GM21786 (cell line): ENCODE measurements around the gene TYMP.
"Not testable (repeated sequence)": the region's sequence is repeated elsewhere in the genome, so short reads cannot be mapped to it uniquely, and the experiment has no call there.

Experiments
- ATAC-seq: cut with Tn5 transposase; IDR thresholded peaks from one replicate; pipeline ENCODE4 v1.9.1; 2021; ENCODE audit not compliant: unreplicated experiment

The TYMP gene

DNA sequence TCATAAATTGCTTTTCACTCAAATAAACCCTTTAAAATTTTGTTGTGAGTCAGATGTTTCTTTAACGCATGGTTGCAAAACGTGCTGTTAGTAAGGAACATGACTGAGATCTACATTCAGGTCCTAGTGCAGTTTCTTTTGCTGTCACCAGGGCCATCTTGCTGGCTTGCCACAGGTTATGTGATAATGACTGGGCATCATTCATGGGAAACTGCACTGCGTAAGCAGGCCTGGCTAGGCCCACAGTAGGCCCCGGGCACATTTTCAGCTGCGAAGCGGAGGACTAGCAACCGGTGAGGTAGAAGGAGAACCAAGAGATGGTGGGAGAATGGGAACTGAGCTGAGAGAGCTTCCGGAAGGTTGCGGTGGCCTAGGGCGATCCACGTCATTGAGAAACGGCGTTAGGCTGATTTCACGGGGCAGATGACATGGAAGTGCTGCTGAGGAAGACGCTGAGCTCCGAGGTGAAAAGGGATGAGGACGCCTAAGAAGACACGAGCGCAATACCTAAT, 12.7 kb upstream of the TYMP start:
- ATAC-seq, result no peak

DNA sequence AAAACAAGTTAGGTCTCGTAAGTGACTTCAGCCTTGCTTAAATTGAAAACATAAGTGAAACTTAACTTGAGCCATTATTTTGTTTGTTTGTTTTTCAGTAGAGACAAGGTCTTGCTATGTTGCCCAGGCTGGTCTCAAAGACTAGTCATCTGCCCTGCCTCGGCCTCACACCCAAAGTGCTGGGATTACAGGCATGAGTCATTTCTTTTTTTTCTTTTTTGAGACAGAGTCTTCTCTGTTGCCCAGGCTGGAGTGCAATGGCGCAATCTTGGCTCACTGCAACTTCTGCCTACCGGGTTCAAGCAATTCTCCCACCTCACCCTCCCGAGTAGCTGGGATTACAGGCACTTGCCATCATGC, 11.8 kb upstream of the TYMP start:
- ATAC-seq, result not testable (repeated sequence)

DNA sequence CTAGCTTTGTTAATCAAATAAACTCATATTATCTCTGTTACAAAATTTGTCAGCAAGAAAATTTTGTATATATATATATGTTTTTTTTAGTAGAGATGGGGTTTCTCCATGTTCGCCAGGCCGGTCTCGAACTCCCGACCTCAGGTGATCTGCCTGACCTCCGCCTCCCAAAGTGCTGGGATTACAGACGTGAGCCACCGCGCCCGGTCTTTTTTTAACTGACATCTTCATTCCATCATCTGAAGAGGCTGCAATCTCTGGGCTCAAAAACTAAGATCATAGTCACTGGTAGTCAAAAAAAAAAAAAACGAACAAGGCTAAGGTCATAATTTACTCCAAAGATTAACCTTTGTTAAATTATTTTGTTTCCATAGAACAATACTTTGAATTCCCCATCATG, 10.6 kb upstream of the TYMP start:
- no peak for ATAC-seq

DNA sequence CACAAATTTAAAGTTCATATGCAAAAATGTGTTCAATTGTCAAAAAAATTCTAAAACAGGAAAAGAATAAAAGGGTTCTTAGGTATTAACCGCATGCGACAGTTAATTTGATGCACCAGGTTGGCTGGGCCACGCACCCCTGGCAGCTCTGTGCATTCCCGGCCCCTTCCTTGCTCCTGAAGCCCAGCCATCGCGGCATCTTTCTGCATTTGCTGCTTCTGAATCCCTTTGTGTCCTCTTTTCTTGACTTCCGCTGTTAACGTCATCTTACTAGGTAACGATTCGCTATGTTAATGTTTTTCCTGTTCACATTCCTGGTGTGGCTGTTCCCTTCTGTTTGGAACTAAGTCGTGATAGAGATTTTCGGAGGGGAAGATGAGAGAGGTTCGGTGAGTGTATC, 8.0 kb upstream of the TYMP start:
- ATAC-seq, result no peak

DNA sequence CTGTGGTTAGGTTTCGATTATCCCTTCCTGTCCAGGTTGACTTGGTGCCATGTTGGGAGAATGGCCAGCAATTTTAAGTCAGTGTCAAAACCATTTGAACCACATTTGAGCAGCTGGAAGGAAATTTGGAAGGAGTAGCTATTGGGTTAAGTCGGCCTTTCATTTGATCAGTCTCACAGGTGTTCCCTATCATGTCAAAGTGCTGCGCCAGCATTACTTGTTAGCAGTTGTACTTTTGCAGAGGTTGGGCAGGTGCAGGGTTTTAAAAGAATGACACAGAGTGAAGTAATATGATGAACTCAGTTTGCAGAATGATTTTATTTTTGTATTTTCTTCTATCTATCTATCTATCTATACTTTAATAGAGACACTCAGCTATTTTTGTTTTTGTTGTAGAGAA, 6.4 kb upstream of the TYMP start:
- ATAC-seq, result no peak

DNA sequence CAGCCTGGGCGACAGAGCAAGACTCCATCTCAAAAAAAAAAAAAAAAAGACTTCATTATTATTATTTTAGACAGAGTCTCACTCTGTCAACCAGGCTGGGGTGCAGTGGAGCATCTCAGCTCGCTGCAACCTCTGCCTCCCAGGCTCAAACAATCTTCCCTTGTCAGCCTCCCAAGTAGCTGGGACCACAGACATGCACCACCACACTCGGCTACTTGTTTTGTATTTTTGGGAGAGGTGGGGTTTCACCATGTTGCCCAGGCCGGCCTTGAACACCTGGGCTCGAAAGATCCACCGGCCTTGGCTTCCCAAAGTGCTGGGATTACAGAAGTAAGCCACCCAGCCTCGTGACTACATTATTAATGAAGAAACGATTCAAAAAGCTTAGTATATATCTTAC, 5.3 kb upstream of the TYMP start:
- ATAC-seq, result no peak

DNA sequence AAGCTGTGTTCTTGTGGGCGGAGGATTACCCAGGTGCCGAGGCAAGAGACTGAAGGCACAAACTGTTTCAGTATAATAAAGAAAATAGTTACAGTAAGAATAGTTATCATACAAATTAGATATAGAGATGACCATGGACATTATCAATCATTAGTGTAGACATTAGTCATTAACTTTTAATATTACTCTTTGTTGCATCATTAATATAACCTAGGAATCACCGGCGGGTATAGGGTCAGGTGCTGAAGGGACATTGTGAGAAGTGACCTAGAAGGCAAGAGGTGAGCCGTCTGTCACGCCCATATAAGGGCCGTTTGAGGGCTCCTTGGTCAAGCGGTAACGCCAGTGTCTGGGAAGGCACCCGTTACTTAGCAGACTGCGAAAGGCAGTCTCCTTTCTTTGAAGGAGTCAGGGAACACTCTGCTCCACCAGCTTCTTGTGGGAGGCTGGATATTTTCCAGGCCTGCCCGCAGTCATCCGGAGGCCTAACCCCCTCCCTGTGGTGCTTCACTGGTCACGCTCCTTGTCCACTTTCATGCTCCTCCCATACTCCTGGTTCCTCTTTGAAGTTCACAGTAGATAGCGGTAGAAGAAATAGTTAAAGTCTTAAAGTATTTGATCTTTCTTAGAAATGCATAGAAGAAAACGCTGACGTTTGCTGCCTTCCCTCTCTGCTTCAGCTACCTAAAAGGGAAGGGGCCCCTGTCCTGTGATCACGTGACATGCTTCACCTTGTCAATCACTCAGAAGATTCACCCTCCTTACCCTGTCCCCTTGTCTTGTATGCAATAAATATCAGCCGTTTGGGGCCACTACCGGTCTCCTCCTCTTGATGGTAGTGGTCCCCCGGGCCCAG, 4.3 kb upstream of the TYMP start:
- ATAC-seq, result not testable (repeated sequence)

DNA sequence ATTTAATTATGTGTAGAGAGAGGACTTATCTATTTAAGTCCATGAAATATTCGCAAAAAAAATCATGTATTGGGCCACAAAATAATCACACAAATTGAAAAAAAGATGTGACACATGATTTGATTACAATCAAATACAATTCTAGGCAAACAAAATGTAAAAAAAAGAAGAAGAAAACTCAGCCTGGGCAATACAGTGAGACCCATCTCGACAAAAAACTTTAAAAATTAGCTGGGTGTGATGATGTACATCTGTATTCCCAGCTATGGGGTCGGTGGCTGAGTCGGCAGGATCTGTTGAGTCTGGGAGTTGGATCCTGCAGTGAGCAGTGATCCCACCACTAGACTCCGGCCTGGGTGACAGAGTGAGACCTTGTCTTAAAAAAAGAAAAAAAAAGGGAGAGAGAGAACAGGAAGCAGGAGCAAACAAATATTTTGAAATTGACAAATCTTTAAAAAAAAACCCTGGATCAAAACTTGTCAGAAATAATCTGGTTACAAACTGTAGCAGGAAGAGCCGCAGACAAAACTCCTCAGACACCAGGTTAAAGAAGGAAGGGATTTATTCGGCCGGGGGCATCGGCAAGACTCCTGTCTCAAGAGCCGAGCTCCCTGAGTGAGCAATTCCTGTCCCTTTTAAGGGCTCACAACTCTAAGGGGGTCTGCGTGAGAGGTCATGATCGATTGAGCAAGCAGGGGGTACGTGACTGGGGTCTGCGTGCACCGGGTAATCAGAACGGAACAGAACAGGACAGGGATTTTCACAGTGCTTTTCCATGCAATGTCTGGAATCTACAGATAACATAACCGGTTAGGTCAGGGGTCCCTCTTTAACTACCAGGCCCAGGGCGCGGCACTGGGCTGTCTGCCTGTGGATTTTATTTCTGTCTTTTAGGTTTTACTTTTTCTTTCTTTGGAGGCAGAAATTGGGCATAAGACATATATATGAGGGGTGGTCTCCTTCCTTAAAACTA, 3.3 kb upstream of the TYMP start:
- no peak for ATAC-seq

DNA sequence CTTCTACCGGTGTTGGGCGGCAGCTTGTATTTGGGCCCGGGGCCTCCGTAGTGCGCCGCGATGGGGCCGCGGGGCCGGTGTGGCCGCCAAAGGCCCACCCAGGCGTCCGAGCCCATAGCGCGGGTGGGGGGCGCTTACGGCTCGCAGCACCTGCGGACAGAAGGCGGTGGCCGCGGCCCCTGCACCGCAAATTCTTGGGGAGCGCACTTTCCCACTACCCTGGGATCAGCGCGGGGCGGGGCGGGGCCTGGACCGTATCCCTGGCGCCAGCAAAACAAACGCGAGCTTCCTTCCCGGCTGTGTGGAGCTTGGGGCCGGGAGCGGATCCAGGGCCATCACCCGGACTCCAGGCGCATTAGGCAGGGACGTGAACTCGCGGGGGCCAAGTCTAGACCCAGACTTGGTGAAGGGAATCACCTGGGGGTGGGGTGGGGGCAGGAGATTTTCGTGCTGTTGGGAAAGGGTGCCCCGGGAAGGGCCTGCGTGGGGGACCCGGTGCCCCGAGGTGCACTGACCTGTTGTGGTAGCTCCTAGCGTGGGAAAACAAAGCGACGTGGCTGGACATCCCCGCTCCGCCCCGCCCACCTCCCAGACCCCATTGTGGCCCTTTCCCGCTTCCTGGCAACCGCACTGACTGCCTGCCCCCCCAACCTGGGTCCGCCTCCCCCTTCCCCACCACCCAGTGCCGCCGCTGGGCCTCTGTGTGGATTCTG, 2.3 kb upstream of the TYMP start:
- ATAC-seq, result no peak

DNA sequence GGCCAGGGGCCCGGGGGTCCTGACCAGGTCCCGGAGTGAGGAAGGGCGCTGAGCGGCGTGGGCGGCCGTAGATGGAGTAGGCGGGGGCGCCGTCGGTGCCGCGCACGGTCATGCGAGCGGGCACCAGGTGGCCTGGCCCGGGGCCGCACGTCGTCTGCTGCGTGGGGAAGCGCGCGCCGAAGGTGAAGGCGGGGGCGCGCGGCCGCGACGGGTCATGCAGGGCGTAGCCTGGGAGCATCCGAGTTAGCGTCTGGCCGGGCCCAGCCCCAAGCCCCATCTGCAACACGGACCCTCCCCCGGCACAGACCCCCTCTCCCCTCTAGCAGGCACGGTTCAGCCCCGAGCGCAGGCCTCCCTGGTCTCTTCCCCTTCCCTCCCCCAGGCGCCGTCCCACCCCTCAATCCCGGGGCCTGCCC, 1.7 kb upstream of the TYMP start:
- ATAC-seq, result no peak

DNA sequence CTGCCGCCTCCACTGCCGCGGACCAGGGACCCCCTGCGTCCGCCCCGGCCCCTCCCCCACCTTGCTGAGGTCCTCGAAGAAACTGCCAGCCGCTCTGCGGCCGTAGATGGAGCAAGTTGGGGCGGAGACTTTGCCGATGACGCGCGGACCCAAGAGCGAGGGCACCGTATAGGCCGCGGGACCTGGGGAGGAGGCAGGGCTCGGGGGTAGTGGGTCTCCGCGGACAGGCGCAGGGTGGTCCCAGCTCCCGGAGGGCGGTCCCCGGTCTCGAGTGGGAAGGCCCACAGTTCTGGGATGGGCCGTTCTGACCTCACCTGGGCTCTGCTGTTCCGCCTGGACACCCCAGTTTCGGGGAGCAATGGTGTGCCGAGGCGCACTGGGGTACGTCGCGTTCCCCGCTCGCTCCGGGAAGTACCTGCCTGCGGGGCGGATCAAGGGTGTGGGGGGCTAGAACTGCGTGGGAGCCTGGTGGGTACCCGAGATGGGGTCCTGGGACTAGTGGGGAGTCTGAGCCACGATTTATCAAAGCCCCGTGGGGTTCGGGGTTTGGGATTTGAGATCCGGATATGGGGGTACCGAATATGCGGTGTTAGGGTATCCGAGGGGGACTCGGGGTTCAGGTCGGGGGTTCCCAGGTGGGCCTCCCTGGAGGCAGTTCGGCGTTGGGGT, 1.2 kb upstream of the TYMP start:
- ATAC-seq, result peak; percentile 22

DNA sequence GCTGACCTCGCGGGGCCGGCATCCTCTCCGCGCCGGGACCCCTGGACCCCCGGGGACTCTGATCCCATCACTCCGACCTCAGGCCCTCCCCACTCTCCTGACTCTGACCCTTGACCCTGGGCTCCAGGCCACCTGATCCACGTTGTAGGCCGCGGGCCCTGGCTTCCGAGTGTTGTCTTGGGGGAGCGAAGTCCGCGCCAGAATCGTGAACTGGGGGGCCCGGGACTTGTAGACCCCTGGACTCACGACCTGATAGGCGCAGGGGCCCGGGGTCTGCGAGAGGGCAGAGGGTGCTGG, 716 bp upstream of the TYMP start:
- ATAC-seq, result no peak

DNA sequence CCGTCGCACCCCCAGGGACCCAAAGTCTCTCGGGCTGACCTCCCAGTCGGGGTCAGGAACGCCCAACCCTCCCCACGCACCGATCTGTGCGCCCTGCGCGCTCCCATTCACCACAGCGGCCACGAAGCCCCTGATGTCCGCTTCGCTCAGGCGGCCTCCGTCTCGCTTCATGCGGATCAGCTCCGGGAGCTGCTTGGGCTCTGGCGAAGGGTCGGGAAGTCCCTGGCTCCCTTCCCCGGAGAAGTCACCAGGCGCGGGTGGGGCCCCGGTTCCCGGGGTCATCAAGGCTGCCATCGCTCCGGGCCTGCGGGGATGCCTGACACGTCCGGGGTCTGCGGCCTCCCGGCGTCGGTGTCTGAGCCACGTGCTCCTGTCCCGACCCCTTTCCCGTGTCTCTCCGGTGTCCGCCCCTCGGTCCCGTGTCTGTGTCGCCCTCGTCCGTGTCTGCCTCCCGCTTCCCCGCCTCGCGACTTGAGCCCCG, 356 bp downstream of the TYMP start:
- no peak for ATAC-seq

DNA sequence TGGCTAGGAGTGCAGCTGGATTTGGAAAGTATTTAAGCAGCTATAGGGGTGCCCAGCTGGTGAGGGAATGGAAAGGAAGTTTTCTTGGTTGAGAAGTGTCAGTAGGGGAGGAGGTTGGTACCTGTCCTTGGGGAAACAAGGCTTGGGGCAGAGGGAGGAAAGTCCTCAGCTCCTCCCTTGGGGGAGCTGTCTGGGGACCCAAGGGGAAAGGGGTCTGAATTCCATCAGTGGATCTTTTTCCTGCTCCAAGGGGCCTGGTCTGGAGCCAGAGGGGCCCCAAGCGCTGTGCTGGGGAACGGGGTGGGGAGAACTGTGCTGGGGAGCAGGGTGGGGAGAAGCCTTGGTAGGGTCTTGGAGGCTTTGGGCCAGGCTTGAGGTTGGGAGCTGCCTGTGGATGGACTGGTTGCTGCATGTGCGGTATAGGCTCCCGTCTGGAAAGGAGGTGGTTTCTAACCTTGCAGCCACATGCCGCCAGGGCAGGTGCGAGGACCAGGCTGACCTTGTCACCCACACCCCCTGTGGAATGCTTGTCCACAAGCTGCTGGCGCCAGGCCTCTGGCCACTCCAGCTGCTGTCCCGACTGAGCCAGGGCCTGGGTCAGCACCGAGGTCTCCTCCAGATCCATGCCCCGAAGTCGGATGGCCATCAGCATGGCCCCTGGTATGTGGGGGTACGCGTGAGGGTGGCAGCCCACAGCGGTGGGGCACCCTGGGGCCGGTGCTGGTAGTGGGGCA, 963 bp downstream of the TYMP start:
- ATAC-seq, result no peak

DNA sequence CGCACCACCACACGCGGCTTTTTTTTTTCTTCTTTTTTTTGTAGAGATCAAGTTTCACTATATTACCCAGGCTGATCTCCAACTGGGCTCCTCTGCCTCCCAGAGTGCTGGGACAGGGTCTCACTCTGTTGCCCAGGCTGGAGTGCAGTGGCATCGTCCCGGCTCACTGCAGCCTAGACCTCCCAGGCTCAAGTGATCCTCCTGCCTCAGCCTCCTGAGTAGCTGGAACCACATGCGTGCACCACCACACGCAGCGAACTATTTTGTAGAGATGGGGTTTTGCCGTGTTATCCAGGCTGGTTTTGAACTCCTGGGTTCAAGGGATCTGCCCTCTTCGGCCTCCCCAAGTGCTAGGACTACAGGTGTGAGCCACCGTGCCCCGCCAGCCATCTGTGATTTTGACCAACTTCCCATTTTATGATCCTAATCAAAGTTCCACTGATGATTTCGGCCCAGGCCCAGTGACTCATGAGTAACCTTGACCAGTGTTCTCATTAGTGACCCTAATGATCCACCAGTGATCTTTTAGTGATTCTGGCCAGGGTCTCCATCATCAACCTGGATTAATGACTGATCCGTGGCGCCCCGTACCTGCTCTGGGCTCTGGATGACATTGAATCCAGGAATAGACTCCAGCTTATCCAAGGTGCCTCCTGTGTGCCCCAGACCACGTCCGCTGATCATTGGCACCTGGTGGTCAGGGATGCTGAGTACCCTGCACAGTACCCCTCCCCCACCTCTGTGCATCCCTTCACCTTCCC, 1.7 kb downstream of the TYMP start:
- ATAC-seq, result no peak

DNA sequence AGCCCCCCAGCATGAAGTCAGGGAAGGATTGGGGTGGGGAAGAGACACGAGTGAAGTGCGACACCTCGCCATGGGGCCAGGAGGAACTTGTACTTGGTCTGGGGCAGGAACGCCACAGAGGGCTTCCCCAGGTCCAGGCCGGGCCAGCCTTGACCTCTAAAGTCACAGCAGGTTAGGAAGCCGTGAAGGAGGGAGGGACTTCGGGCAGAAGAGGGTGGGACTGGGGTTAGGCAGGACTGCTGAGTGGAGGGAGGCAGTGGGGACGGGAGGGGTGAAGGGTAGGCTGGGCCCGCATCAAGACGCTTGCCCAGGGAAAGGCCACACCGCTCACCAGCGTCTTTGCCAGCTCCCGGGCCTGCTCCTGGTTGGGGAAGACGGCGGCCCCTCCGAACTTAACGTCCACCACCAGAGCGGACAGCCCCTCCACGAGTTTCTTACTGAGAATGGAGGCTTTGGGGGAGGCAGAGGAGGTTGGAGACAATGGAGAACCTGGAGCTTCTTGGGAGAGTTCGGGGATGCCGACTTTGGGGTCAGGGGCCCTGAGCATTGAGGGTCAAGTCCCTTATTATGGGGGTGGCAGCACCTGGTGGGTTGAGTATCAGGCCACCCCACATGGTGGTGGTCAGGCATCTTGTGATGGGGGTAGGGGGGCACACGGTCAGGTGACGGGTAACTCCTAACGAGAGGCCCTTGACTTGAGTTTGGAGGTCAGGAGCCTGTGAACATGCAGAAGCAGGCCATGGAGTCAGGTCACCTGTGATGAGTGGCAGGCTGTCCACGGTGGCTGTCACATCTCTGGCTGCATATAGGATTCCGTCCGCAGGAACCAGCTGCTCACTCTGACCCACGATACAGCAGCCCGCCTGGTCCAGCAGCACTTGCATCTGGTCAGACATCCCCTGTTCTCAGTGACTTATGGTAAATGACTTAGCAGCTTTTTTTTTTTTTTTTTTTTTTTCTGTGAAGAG, 2.7 kb downstream of the TYMP start:
- ATAC-seq, result no peak

DNA sequence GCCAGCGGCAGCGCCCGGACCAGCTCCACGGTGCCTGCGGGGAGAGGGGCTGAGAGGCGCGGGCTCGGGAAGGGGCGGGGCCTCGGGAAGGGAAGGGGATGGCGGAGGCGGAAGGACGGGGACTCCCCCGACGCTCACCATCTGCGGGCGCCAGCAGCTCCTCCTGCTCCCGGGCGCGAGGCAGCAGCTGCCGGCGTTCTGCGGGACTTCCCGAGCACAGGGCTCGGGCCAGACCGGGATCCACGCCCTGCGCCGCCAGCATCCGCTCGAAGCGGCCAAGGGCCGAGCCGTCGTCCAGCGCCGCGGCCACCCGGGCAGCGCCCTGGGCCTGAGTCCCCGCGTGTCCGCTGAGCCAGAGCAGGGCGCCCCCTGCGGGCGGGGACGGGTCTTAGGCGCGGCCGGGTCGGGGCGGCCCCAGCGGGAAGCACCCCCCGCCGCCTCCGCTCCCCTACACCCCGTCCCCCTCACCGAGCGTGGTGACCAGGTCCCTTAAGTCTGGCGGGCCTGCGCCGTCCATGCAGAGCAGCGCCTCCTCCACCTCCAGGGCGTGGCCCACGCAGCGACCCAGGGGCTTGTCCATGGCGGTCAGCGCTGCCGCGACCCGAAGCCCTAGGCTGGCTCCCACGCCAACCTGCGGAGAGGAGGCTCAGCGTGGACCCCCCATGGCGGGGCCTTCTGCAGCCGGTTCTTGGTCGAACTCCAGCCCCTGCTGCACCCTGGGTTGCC, 3.5 kb downstream of the TYMP start:
- peak; percentile 21 for ATAC-seq

DNA sequence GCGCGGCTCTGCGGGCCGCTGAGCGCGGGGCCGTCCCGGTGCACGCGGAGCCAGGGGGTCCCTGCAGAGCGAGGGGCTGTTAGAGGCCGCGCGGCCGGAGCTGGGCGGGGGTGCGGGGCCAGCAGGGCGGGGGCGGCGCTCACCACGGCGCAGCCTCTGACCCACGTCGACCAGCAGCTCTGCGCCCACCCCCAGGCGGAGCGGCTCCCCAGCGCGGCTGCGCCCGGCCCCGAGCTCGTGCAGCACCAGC, 4.0 kb downstream of the TYMP start:
- ATAC-seq, result no peak
